Activated CD4-positive, alpha-beta T cell treated with anti-CD3 and anti-CD28 coated beads, Interleukin-2, amount 50 U/mL, for 24 hours (primary cell): ENCODE data around the gene SDK2.
"Not testable (repeated sequence)": the region's sequence is repeated elsewhere in the genome, so short reads cannot be mapped to it uniquely, and the experiment has no call there.

Experiments
- DNase-seq, 2 donors: peaks; one replicate each; pipeline ENCODE4 v3.0.0-alpha.2; 2020; ENCODE audit warnings: low read depth in 1 of 2, low spot score in 1 of 2

The SDK2 gene

DNA sequence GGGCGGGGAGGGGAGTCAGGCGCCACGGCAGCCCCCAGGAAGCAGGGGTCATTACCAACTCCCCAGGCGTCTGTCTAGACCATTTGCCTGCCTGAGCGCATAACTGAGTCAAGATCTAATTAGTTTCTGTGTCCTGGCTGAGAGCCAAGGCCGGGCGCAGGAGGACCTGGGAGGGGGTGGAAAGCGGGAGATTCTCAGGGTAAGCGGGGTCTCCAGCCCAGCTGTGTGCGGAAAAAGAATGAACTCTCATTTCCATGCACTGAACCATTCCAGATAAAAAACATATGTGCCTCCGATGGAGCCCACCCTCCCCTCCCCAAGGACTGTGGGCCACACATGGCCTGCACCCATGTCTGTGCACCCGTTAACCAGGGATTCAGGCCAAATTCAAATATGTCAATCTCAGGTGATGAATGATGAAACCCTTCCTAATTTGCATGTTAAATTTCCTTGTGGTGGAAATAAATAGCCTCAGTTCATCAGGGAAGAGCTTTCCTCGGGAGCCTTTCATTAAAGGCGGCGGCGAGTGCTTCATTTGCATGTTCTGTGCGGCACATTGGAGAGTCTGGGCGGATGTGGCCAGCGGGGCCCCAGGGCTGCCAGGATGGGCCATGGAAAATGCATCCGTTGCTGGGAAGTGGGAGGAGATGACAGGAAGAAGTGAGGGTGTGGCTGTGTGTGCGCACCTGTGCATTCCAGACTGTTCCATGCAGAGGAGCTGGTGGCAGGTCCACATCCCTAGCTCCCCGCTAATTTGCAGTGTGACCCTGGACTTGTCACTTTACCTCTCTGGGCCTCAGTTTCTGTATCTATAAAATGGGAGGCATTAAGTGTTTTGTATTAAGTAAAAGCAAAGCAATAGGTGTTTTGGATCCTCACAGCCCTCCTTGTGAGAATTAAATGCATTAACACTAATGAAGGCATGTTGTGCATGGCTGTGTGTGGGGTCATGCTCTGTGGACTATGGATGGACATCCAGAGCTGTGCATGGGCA lies 151.1 kb downstream of the SDK2 start:
- no peak for DNase-seq

DNA sequence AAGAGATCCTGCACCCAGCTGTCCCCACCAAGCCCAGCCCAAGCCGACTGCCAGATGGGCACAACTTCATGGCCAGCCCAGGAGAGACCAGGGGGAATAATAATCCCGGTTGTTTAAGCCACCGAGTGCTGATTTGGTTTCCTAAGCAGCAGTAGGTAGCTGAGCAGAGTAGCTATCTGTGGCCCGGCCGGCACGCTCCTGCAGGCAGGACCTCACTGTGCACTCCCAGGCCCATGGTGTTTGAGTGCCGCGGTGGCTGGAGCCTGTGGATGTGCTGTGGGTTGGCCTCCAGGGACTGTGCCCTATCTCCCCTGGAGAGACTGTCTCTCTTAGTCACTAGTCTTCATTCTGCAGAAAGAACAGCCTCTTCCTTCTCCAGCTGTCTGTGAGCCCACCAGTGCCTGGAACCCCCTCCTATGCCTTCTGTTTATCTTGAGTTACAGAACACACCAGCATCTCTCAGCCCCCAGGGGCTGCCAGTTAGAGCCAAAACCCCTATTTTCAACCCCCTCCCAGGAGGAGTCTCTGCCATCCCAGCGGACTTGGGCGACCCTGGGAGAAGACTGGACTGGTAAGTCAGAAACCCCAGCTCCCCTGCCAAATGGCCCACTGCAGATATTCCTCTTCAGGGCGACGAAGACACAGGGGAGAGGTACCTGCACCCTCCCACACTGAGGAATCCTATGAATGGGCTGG lies 152.0 kb downstream of the SDK2 start:
- no peak for DNase-seq

DNA sequence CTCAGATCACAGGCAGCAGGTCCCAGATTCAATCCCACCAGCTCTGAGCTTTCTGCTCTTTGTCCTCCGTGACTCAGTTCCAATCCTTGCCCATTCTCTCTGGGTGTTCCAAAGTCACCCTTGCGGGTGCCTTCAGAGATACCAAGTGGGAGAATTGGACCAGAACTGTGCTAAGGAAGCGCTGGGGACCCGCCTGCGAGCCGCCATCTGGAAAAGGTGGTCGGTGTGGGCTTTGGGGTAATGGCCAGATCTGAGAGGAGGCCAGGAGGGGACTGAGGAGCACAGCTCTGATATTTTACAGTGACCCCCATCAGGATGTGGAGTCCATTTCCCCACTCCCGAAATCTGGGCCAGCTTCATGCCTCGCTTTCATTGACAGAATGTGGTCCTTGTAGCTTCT lies 152.6 kb downstream of the SDK2 start:
- DNase-seq: no peak

DNA sequence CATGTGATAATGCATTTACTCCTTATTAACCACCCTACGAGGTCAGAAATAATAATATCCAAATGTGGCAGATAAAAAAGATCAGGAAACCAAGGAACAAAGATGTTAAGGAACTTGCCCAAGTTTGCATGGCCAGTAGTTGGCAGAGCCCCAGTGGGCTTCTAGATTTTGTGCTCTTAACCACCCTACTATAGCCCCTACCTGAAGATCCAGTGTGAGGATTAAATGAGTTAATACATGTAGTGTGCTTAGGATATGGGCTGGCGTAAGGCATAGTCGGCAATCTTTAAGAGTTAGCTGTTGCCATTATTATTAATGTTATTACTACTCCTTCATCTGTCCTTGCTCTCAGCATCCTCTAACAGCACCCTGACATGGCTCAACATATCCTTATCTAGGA lies 153.4 kb downstream of the SDK2 start:
- no peak for DNase-seq

DNA sequence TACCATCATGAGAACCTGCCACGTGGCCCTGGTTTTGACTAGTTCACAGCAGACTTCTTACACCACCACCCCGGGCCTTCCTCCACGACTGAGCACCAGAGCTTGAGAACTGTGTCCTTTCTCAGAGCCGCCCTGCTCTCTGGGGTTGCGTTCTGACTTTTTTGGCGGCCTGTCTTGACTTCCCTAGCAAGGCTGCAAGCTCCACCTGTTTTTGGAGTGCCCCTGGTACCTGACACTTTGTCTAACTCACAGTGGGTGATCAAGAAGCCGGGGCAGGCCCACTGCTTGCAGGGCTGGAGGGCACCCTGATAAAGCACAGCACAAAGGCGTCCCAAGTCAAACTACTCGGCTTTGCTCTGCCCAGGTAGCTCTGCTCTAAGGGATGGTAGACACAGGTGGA lies 154.3 kb downstream of the SDK2 start:
- no peak for DNase-seq

DNA sequence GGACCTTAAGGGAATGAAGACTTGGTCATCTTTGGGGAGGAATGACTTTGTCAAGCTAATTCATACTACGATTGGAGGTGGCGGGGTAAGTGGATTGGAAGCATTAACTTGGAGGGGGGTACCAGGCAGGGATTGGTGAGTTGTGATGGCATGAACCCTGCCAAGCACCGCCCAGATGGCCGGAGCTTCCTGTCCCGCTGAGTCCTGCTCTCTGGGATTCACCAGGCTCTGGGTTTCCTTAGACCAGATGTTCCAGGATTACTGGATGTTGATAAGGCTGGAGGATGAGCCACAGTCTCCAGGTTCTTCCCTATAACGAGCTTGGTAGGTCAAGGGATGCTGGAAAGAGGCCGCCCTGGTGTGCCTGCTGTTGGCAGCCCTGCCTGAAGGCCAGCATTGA lies 154.9 kb downstream of the SDK2 start:
- DNase-seq: no peak

DNA sequence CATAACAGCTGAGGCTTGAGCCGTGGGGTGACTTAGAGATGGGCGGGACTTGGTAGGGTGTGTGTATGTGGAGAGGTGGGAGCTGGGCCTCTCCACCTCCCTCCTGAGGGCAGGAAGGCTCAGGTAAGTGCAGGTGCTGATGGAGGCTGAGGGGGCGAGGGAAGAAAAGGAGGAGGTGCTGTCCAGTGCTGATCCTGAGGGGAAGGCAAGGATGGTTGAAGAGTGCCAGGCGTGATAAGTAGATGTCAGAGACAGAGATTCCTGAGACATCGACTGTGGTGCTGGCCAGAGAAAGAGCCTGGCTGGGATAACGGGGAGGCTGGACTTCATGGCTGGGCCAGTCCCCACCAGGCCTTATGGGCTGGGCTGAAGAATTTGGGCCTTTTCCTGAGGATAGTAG lies 159.1 kb downstream of the SDK2 start:
- no peak for DNase-seq

DNA sequence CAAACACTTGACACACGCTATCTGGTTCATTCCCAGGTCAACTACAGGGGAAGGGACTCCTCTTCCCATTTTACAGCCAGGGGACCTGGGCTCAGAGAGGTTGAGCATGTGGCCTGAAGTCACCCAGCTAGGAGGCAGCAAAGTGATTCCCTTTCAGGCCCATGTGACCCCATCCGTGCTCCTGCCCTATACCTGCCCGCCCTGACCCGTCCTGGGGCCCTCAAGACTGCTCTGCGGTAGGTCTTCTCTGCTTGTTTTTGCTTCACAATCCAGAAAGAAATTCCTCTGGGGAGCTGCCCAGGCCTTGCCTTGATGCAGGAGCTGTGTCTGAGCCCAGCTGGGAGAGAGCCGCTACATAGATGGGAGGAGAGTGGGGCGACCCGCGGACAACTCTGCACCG lies 161.4 kb downstream of the SDK2 start:
- no peak for DNase-seq

DNA sequence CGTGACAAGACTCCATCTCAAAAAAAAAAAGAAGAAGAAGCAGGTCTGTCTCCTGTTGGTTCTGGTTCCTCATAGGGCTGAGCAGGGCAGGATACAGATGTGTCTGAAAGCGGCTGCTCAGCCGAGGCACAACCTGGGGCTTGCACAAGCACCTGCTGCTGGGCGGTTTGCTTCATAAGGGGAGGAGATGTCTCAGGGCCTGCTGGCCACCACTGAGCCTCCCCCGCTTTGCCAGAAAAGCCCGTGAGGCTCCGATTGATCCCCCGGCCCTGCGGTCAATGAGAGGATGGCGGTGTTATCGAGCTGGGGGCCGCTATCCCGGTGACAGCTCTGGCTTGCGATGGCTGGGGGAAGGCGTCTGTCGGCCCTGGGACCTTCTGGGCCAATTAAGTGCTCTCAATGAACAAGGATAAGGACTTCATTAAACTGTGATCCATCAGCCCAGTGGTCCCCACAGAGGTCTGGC lies 162.0 kb downstream of the SDK2 start:
- no peak for DNase-seq

DNA sequence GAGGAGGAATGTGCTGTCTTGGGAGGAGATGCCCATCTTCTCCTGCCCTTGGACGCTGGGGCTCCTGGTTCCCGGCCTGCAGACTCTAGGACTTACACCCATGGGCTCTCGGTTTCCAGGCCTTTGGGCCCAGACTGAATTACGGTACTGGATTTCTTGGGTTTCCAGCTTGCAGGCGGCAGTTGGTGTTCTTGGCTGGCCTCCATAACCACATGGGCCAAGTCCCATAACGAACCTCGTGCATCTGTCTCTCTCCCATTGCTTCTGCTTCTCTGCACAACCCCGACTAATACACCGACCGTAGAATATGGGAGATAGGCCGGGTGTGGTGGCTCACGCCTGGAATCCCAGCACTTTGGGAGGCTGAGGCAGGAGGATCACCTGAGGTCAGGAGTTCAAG lies 162.6 kb downstream of the SDK2 start:
- no peak for DNase-seq

DNA sequence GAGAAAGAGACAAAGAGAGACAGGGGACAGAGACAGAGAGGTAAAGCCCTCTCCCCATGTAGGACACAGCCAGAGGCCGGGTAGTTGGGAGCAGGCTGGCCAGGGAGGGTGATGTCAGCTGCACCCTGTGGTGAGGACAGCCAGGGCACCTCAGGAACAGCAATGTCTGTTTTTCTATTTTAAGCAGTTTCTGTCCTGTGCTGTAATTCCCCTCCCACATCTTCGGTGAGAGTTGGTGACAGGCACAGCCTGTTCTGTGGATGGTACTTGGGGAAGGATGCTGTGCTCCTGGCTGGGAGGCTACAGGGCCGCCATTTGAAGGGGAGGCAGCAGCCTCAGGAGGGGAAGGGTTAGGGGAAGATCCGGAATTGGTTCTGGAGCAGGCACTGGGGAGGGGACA lies 163.5 kb downstream of the SDK2 start:
- no peak for DNase-seq

DNA sequence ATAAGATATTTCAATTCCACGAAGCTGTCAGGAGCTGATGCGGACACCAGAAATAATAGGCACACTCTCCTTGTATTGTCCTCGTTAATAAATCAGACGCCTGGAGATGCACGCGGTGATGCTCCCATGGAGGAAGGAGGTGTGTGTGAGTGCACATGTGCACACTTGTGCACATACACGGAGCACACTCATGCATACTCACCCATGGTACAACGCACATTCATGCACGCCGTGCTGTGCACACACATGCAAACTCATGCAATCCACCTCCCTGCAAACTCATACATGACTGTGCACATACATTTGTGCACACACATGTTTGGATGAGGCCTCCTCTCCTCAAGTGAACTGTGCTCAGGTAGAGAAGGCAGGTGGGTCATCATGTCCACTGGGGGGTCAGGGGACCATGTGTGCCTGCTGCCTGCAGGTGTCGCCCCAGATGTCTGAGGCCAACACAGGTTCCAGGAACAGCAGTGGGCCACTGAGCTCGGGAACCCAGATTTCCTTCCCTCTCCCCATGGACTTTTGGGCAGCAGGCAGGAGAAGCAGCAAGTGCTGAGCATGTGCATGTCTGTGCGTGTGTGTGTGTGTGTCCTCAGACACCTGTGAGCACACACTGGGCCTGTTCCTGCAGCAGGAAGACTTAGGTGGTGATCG lies 165.3 kb downstream of the SDK2 start:
- DNase-seq: no peak

DNA sequence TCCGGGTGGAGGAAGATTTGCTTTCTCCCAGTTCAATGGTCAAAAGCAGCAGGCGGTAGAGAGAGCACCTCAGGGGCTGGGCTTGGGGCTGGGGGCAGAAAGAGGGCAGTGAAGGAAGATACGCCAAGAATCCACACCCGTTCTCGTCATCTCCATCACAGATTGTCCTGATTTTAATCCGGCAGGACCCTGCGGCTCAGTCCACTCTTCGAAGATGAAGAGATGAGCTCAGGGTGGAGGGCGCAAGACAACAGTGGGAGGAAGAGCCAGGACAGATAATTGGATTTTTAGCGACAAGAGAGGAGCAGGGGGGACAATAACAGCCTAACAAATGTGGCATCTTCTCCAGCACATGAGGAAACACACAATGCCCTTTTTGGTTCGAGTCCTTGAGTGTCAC lies 165.9 kb downstream of the SDK2 start:
- no peak for DNase-seq

DNA sequence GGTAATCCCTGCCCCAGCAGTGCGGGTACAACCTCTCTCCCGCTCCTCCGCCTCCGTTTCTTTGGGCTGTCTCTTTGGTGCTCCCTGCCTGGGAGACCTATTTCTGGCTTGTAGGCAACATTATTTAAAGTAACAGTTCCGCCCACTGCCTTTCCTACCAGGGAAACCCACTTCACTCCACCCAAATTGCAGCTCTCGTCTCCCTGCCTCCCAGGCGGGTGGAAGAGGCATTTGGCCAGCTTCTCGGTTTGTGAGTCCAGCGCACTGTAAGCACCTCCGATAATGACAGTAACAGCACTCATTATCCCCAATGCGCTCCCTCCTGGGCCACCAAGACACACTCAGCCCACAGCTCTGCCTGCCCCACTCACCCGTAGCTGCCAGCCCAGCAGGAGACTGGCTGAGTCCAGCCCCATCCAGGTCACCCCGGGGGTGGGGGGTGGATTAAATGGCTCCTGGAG lies 167.3 kb downstream of the SDK2 start:
- no peak for DNase-seq

DNA sequence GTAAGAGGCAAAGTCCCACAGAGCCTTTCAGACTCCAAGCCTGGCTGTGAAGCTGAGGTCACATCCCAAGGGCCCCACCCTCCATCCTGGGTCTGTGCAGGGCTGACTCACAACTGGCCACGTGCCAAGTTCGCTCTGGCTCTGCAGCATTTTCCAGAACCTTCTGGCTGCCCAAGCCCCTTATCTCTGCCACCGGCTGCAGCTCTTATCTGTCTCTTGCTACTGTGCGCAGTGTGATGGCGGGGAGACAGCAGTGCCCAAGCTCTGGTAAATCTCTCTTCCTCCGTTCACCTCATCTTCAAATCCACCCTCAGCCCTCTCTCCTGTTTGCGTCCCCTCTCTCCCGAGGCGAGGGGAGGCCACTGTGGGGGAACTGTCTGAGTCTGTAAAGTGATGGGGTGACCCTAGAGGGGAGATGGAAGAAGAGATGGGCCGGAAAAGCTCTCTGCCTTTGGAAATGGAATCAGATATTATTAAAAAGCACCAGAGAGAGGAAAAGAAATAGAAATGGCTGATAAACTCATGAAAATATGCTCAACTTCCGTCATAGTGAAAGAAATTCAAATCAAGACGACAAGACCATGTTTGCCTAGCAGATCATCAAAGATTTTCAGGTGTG lies 169.8 kb downstream of the SDK2 start:
- no peak for DNase-seq

DNA sequence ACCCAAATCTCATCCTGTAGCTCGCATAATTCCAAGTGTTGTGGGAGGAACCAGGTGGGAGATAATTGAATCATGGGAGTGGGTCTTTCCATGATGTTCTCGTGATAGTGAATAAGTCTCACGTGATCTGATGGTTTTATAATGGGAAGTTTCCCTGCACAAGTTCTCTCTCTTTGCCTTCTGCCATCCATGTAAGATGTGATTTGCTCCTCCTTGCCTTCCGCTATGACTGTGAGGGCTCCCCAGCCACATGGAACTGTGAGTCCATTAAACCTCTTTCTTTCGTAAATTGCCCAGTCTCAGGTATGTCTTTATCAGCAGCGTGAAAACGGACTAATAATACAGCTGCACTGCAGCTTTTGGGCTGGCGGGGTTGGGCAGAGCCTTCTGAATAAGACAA lies 171.5 kb downstream of the SDK2 start:
- not testable (repeated sequence) for DNase-seq

DNA sequence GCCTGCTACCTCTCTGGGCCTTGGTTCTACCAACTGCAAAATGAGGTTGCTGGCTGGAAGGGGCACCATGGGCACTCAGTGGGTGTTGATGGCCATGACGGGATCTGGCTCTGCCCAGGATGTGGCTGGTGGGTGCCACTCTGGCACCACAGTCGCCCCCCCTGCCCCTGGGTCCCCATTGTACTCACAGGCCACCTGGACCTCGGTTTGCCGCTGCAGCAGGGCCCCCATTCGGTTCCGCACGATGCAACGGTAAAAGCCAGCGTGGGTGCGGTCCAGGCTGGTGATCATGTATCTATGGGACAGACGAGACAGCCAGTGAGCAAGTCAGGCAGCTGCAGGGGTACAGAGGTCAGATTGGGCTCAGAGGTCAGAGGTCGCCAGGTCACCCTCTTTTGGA lies 172.3 kb downstream of the SDK2 start:
- DNase-seq: no peak

DNA sequence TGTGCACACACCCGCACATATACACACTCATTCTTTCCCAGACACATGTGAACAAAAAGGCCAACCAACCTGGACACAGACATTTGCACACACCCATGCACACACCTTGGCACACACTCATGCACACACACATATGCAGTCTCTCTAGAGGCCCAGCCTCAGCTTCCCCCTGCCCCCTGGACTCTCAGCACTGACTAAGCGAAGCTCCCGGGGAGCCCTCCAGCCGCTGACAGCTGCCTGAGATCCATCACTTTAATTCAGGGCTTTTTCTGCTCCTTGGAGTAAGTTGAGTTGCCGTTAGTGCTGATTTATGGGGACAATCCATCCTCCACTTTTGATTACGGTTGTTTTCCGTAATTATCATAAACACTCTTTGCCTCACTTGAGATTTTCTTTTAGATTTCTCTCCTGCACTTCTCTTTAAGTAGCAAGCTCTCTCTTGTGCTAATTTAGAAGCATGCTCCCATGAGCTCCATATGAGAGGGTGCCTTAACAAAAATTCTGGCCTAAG lies 173.9 kb downstream of the SDK2 start:
- no peak for DNase-seq

DNA sequence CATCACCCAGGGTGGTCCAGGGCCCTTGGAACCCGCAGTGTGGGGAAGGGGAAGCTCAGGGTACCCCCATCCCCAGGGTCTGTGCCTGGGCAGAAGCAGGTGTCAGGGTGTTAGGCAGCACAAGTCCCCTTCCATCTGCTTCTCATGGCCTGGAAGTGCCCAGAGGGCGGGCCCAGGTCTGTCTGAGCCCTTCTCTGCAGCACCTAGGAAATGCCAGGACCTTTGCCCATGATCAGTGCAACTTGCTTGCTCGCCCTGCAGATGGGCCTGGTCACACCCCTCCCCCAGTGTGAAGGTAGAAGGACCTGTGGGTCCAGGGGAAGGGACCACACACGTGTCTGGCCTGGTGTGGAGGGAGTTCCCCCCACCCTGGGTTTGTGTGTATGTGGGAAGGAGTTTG lies 174.9 kb downstream of the SDK2 start:
- DNase-seq: no peak

DNA sequence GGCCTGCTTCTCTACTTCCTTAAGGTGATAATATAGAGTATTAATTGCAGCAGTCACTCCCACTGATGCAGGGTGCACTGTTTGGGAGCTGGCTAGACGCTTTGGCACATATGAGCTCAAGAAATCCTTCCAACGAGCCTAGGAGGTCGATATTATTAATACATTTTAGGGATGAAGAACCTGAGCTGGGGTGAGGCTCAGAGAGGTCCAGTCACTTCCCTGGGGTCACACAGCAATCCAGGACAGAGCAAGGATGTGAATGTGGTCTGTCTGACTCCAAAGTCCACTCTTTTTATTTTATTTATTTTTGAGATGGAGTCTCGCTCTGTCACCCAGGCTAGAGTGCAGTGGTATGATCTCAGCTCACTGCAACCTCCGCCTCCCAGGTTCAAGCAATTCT lies 176.0 kb downstream of the SDK2 start:
- no peak for DNase-seq

DNA sequence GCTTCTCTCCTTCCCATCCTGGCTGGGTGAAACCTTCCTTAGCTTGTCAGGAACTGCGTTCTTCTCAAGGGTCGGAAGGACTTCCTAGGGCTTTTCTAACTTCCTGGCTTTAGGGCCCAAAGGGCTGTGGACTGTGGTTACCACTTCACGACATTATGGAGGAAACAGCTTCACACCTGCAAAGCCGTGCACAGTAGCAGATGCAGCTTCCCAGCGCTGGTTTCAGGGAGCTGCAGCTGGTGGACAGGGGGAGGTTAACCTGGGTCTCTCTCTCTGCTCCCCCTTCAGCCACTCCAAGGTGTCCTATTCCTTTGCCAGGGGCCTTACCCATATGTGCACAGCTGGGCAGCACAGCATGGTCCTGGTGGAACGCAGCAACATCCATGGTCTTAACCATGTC lies 176.6 kb downstream of the SDK2 start:
- DNase-seq: no peak
